Hematopoietic multipotent progenitor cell (in vitro differentiated cells): ENCODE data around the gene WDR31. TPM values are rescaled to one million over a fixed set of nuclear protein-coding genes. Genes with fewer than 3 reads are reported as not detected.
"Not testable (repeated sequence)": the region's sequence is repeated elsewhere in the genome, so short reads cannot be mapped to it uniquely, and the experiment has no call there.

ENCODE experiments used
- DNase-seq, 3 donors: peaks; one replicate each; pipeline ENCODE4 v3.0.0-alpha.2; 2011 to 2015; ENCODE audit warnings: low read depth in 2 of 3, low spot score in 2 of 3
- total RNA-seq: library from RNA; depleted of rRNA; stranded (reverse); fragments of >200 nt; gene quantifications from one replicate; pipeline ENCODE4 v1.2.3, GENCODE V29; 2012

The WDR31 gene
- total RNA-seq, 1 donor: 3.2 TPM

DNA sequence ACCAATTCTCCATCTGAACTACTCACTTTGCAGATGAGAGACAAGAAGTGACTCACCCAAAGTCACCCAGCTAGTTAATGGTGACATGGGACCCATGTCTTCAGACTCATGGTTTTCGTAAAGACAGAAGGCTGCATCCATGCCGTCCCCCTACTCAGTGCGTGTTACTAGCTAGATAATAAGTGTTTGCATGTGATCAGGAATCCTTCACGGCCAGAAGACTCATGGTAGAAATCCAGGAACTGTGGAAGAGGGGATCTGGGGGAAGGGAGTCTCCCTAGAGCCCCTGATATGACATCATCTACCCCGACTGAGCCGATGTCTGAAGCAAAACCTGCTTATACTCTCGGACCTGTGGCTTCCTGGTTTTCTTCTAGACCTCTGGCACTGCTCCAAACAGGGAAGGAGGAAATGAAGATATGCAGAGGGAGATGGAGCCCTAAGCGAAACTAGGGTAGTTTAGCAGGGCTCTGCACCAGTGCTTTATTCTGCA is 40.2 kb downstream of the WDR31 start:
- peak in 2 of 3 donors; percentile 64 to 91 for DNase-seq

DNA sequence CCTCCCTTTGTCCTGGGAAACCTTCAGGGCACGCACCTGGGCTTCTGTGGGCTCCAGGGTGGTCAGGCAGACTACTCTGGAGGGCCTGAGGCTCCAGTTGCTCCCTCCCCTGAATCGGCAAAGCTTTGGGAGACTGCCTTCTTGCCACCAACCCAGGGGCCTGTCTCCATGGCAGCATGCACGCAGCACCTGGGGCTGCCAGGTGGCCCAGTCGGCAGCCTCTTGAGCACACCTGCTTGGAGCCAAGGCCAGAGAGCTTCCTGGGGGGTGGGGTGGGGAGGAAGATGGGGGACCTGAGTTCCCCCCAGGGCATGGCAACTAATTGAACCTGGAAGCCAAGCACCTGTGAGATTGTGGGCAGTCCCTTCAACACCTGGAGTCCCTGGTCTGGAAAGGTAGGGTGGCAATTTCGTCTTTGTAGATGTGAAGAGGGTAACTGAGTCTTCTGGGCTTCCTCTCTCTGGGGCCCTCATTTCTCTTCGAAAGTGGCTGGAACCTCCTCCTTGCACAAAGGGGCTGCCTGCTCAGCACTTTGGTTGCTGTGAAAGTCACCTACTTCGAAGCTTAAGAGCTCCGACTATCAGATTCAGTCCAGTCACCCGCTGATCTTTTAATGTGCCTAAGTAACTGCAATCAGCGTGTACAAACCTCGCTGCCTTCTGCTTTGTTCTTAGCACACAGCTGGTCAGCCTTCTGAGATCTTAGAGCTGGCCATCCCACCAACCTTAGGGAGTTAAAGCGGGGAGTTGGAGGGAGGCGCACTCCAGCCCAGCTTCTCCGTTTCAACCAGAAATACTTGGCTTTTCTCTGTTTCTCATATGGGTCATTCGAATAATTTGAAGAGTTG is 40.9 kb downstream of the WDR31 start:
- DNase-seq: no peak

DNA sequence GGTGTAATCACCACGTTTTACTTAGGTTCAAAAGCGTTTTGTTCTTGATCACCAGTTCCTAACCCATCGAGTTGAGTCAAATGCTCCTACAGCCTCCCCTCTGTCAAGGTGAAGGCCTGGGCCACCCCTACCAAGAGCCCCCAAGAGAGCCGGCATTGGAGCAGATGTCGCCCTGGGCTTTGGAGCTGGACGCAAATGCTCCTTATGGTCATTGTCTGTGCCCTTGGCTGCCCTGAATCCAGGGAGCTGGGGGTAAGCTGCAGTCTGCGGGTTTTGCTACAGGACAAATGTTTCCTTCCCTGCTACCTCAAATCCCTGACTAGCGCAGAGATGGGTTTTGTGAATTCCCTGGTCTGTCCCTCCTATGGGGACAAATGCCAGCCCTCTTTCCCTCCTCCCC is 41.8 kb downstream of the WDR31 start:
- no peak for DNase-seq

DNA sequence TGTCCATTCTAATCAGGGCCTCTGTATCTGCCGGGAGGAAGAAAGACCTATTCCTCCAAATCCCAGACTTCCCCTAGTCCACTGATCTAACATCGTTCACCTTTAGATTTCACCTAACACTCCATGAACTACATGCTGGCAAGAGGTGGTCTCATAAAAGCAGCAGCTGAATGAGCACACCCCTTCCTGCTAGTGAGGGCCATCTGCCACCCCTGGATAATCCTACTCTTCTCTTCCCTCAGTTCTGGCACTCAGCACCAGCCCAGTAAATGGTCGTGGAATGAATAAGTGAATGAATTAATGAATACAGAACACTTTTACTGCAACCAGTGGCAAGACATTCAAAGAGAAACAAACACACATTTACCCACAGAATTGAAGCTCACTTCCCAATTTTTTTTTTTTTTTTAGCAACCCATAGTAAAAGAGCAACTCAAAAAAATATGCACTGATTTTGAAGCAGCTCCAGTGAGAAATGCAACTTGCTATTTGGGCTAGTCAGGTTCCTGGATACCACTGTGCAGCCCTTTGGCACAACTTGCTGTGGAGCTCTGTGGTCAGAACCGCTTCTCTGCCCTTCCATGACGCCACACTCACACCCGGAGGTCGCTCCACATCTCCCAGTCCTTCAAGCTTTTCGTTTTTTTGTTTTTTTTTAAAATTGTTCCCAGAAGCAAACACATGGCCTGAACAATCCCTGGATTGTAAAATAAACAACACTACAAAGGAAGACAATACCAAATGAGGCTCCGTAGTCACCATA is 43.1 kb downstream of the WDR31 start:
- DNase-seq: no peak

DNA sequence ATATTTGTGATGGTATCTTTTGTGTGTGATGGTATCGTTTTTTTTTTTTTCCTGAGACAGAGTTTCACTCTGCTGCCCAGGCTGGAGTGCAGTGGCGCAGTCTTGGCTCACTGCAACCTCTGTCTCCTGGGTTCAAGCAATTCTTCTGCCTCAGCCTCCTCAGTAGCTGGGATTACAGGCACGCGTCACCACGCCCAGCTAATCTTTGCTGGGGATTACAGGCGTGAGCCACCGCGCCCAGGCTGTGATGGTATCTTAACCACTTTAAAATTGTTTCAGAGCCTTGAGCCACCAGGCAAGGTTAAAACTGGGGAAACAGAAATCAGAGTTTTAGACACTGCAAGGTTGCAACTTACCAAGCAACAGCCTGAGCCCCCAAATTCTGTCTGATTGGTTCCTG is 43.8 kb downstream of the WDR31 start:
- DNase-seq: not testable (repeated sequence)

DNA sequence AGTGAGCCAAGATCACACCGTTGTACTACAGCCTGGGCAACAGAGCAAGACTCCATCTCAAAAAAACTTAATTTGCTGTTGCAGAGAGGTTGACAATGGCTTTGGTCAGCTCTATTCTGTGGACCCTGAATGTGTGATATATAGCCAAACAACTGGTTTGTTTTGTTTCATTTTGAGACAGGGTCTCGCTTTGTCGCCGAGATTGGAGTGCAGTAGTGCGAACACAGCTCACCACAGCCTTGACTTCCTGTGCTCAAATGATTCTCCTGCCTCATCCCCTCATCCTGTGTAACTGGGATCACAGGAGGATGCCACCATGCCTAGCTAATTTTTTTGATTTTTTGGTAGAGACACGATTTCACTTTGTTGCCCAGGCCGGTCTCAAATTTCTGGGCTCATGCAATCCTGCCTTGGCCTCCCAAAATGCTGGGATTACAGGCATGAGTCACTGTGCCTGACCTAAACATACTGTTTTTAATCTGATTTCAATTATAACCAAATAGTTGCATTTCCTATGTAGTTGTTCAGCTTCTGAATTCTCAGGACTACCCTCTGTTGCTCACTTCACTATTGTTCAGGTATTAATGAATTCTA is 46.7 kb downstream of the WDR31 start:
- DNase-seq: no peak

DNA sequence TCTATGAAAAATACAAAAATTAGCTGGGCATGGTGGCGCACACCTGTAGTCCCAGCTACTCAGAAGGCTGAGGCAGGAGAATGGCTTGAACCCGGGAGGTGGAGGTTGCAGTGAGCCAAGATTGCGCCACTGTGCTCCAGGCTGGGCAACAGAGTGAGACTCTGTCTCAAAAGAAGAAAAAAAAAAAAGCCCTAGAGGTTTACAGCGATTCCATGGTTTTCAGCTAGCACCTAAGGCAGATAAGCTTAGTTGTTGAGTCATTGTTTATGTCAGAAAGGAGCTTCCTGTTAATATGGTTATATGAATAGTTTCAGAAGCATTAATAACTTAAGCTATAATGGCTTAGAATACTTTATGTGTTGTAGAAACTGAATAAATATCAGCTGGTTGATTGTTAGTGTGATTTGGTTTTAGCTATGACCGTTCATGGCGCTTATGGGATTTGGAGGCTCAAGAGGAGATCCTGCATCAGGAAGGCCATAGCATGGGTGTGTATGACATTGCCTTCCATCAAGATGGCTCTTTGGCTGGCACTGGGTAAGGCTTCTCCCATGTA is 49.9 kb downstream of the WDR31 start:
- no peak for DNase-seq

DNA sequence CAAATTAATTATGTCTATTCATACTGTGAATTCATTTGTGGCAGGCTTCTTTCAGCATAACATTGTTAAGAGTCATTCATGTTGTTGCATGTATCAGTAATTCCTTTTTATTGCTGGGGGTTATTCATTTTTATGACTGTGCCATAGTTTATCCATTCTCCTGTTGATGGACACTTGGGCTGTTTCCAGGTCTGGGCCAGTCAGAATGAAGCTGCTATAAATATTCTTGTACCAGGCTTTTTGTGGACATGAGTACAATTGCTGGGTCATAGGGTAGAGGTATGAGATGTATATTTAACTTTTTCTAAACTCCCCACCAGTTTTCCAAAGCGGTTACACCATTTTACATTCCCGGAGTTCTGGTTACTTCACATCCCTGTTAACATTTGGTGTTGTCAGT is 51.0 kb downstream of the WDR31 start:
- DNase-seq: no peak

DNA sequence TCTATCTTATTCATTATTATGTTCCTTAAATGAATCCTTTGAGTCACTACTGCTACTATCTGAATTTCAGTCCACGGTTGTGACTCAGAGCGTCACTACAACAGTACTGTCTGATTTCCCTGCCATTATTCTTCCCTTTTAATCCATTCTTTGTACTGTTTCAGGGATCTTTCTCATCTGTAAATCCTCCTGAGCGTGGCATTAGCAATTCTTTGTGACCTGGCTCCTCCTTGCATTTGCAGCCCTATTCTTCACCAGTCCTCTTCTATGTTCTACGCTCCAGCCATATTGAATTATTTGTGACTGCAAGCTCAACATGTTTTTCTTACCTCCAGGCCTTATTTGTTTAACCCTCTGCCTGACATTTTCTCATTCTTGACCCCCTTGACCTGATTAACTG is 58.7 kb downstream of the WDR31 start:
- no peak for DNase-seq

DNA sequence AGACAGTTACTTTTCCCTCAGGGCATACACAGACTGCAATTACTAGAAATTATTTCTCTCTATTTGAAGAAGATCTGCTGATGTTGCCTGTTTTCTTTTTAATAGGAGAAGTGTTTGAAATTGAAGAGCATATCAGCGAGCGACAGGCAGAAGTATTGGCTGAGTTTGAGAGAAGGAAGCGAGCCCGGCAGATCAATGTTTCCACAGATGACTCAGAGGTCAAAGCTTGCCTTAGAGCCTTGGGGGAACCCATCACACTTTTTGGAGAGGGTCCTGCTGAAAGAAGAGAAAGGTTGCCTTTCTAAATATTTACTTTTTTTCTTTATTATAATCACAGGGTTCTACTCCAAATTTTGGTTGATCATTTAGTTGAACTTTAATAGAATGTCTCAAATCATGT is 61.2 kb downstream of the WDR31 start:
- DNase-seq: no peak

DNA sequence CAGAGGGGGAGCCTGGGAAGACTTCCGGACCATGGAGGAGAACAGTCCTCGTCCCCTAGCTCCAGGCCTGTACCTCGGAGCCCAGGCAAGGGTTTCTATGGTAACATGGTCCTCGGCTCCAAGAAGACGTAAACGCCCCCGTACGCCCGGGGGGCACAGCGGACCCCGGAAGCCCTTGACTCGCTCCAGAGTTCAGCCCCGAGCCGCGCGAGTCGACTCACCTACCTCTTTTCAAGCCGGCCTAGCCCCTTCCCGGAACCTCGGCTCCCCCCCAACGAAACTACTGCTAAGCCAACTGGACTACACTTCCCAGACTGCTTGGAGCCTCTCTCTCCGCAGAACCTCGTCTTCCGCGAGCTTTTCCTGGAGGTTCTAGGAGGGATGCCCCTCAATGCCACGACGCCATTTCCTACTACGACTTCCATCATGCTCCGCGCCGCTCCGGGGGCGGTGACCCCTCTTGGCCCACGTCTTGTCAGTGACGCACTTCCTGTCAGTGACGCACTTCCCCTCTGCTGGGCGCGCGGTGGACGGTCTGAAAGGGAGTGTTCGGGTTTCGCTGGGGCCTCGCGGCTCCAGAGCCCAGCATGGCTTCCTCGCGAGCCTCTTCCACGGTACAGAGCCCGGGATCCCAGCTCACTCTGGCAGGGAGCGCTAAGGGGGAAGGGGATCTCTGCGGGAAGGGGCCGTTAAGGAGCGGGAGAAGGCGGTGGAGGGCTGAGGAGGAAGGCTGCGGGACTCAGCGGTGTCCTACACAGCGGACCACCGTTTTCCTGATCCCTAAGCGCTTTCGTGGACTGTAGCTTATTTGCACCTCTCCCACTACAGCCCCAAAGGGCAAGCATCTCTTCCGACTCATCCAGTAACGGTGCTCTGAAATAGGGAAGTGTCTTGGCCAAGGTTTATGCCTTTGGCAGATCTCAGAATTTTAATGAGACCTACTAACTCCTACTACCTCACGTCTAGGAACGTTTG is 64.6 kb downstream of the WDR31 start, which contains the start of the genes CDC26 and PRPF4:
CDC26 (minus strand) TSS at position 416 of the 975 bp plus-strand sequence. CDS start 3,065 bp downstream, outside the sequence.
PRPF4 (plus strand) TSS at position 502 of the 975 bp plus-strand sequence; CDS start at position 588, 86 bp downstream.
- DNase-seq: peak; percentile 86 to 99 (median 98)

DNA sequence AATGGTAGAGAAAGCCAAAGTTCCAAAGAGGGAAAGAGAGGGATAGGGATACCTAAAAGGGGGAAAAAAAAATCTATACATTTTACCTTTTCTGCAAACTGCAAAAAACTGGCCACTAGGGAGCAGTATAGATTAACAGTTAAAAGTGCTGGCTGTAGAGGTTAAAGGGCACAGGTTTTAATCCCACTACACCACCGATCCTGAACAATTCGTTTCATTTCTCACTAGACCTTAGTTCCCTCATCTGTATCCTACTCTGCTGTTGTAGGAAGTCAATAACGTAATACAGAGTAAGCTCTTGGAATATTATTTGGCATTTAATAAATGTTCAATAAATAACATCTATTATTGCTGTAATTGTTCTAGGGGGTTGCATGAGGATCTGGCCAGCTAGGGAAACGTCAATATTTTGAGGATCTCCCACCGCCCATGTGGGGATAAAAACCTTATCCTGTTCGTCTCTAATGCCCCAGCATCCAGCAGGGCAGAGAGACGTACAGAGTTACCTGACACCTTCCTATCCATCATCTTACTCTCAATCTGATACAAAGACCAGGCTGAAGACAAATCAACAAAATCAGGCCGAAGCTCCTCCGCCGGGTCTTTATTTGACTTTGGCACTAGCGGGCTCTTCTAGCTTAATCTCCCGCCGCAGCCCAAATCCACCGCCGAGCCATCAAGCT is 65.5 kb downstream of the WDR31 start:
- DNase-seq: peak; percentile 21 to 74 (median 58)

DNA sequence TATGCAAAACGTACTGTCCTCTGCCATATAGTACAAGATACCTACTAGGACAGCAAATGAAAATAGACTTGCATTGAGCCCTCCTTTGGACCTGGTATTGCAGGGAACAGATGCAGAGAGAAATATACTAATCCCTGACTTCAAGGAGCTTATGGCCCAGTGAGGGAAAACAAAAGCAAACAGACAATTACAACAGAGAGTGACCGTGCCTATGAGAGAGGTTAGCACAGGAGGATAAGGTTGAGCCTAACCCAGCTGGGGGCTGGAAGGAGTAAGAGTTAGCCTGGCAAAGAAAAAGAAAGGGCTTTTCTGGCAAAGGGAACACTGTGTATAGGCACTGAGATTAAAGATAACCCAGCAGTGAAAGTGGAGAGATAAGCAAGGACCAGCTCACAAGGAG is 70.2 kb downstream of the WDR31 start:
- no peak for DNase-seq

DNA sequence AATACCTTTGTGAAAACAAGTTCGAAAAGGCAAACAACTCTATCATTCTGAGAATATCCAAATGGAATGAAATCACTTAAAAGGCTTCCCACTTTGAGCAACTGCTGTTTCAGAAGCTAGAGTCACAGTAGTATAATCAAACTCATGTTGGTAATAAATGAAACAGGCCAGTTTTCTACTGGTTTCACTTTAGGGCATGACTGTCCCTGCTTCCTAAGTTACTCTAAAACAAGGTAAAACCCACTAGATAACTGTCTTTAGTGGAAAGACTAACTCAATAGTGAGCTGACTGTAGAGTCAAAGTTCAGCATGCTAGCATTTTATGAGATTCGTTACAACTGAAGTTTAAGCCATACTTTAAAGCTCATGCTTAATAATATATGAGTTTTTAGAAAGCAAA is 70.7 kb downstream of the WDR31 start:
- DNase-seq: no peak

DNA sequence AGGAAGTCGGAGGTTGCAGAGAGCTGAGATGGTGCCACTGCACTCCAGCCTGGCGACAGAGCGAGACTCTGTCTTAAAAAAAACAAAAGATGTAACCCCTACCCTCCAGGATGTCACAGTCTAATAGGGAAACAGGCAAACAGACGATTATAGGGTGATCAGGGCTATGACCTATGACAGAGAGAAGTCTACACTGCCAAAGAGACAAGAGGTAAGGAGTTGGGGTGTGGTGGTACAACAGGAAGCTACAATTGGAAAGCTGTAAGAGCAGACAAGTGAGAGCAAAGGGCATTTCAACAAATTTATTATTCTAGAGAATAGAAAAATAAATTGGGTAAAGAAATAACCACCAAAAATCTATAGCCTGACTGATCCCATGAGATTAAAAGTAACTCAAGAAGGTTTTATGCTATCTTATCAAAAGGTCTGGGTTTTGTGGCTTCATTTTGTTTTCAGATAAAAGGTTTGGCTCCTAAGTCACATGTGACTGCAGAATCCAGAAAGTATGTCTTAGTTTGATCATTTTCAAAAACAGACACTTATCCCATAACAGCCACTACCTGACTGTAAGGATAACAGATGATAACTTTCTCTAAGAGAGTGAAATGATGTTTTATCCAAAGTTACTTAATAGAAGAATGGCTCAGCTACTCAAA is 72.0 kb downstream of the WDR31 start:
- DNase-seq: no peak

DNA sequence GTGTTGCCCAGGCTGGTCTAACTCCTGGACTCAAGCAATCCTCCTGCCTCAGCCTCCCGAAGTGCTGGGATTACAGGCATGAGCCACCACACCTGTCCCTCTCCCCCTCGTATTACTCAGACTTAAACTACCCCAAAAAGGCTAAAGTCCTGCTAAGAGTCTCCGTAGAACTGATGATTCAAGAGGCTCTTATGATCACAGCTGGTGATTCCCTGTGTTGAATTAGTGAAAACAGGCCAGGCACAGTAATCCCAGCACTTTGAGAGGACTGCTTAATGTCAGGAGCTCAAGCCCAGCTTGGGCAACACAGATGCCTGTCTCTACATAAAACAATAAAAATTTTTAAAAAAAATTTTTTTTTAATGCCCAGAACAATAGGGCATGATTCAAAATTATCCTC is 73.9 kb downstream of the WDR31 start:
- no peak for DNase-seq
